IMR-90 (cell line): ENCODE data around the gene PRKAG3. TPM values are rescaled to one million over a fixed set of nuclear protein-coding genes. Genes with fewer than 3 reads are reported as not detected.

Source experiments
- ATAC-seq: fragments of 200-7000 bp; cut with Tn5 transposase; 2 replicates; pipeline ENCODE4 v1.9.1; 2020; ENCODE audit warnings: low read depth, mild to moderate bottlenecking, moderate library complexity
- BruUV-seq: library from RNA; stranded (reverse); fragments of 400-500 nt; replicated peaks from 2 replicates; lab custom pipeline; 2021; lab: Mats Ljungman, UMichigan
- CTCF ChIA-PET: fragments of 300-600 bp; formaldehyde crosslinking; extraction: SDS; loops from one replicate; lab custom pipeline; 2021; ENCODE audit warnings: antibody characterized with exemption; lab: Yijun Ruan, JAX
- POLR2A ChIA-PET: fragments of 300-600 bp; sonication (Branson Sonifier 250); formaldehyde crosslinking; loops from one replicate; lab custom pipeline; 2022; ENCODE audit warnings: antibody characterized with exemption; ENCODE audit not compliant: unreplicated experiment; lab: Charles Lee
- DNase-seq: peaks from one replicate; pipeline ENCODE4 v3.0.0; 2013
- H2AFZ ChIP-seq: replicated peaks from 2 replicates; pipeline ENCODE3; 2013; ENCODE audit warnings: low read length, mild to moderate bottlenecking; ENCODE audit not compliant: poor library complexity
- H2AK5ac ChIP-seq: 2 replicates; pipeline ENCODE4 v1.6.1; 2013; ENCODE audit warnings: low read depth, low read length, inconsistent platforms
- H2AK9ac ChIP-seq: replicated peaks from 2 replicates; pipeline ENCODE3; 2013; ENCODE audit warnings: mild to moderate bottlenecking, low read depth, low read length, moderate library complexity; ENCODE audit not compliant: poor library complexity
- H2BK120ac ChIP-seq: 2 replicates; pipeline ENCODE4 v1.6.1; 2013; ENCODE audit warnings: low read depth, low read length, inconsistent platforms
- H2BK15ac ChIP-seq: 3 replicates; pipeline ENCODE4 v1.6.1; 2013; ENCODE audit warnings: low read depth, low read length, inconsistent platforms
- H2BK20ac ChIP-seq: 2 replicates; pipeline ENCODE4 v1.6.1; 2013; ENCODE audit warnings: low read depth, mild to moderate bottlenecking, inconsistent platforms, low read length, moderate library complexity
- H2BK5ac ChIP-seq: 2 replicates; pipeline ENCODE4 v1.6.1; 2013; ENCODE audit warnings: mild to moderate bottlenecking, low read depth, low read length, inconsistent platforms; ENCODE audit not compliant: poor library complexity, severe bottlenecking
- H3K14ac ChIP-seq: replicated peaks from 2 replicates; pipeline ENCODE4 v1.6.1; 2013; ENCODE audit warnings: low read depth, low read length, inconsistent platforms
- H3K18ac ChIP-seq: 2 replicates; pipeline ENCODE4 v1.6.1; 2013; ENCODE audit warnings: low read depth, low read length, control low read depth
- H3K23ac ChIP-seq: 2 replicates; pipeline ENCODE4 v1.6.1; 2013; ENCODE audit warnings: low read depth, low read length, inconsistent platforms
- H3K27ac ChIP-seq: 2 replicates; pipeline ENCODE4 v1.5.1; 2013; ENCODE audit warnings: mild to moderate bottlenecking, control low read depth, low read length; ENCODE audit not compliant: insufficient read depth
- H3K27me3 ChIP-seq: 2 replicates; pipeline ENCODE4 v1.6.1; 2013; ENCODE audit warnings: low read length; ENCODE audit not compliant: control insufficient read depth, insufficient read depth
- H3K36me3 ChIP-seq: 2 replicates; pipeline ENCODE4 v1.6.1; 2013; ENCODE audit warnings: low read length, mixed read lengths; ENCODE audit not compliant: control insufficient read depth, insufficient read depth
- H3K4ac ChIP-seq: 2 replicates; pipeline ENCODE4 v1.6.1; 2013; ENCODE audit warnings: low read depth, low read length, inconsistent platforms
- H3K4me1 ChIP-seq: 2 replicates; pipeline ENCODE4 v1.6.1; 2013; ENCODE audit warnings: low read length, mixed read lengths; ENCODE audit not compliant: control insufficient read depth, insufficient read depth
- H3K4me2 ChIP-seq: 2 replicates; pipeline ENCODE4 v1.6.1; 2013; ENCODE audit warnings: low read depth, mild to moderate bottlenecking, control low read depth, low read length, moderate library complexity
- H3K4me3 ChIP-seq: 2 replicates; pipeline ENCODE4 v1.5.1; 2013; ENCODE audit warnings: low read depth, mild to moderate bottlenecking, control low read depth, low read length, moderate library complexity; ENCODE audit not compliant: insufficient read depth
- H3K56ac ChIP-seq: 2 replicates; pipeline ENCODE4 v1.6.1; 2013; ENCODE audit warnings: low read length, inconsistent platforms; ENCODE audit not compliant: insufficient read depth; ENCODE audit errors: extremely low read depth
- H3K79me1 ChIP-seq, 2 experiments: 2 replicates each; pipeline ENCODE4 v1.6.1; 2013; ENCODE audit warnings: low read length in 2 of 2, inconsistent platforms in 1 of 2, low read depth in 1 of 2
- H3K9ac ChIP-seq: 2 replicates; pipeline ENCODE4 v1.6.1; 2013; ENCODE audit warnings: low read depth, low read length, control low read depth
- H3K9me1 ChIP-seq: 2 replicates; pipeline ENCODE4 v1.6.1; 2013; ENCODE audit warnings: low read length, inconsistent platforms; ENCODE audit not compliant: insufficient read depth
- H3K9me3 ChIP-seq: 2 replicates; pipeline ENCODE4 v1.6.1; 2013; ENCODE audit warnings: low read length; ENCODE audit not compliant: control insufficient read depth, insufficient read depth
- H4K20me1 ChIP-seq: 2 replicates; pipeline ENCODE4 v1.6.1; 2013; ENCODE audit warnings: low read length, inconsistent platforms; ENCODE audit not compliant: insufficient read depth
- H4K5ac ChIP-seq: 2 replicates; pipeline ENCODE4 v1.6.1; 2013; ENCODE audit warnings: mild to moderate bottlenecking, low read depth, low read length, control low read depth
- H4K8ac ChIP-seq, 2 experiments: 2 replicates each; pipeline ENCODE4 v1.6.1; 2013; ENCODE audit warnings: low read depth in 2 of 2, low read length in 2 of 2, control low read depth in 1 of 2, inconsistent platforms in 1 of 2
- H4K91ac ChIP-seq: 2 replicates; pipeline ENCODE4 v1.6.1; 2013; ENCODE audit warnings: low read depth, low read length, inconsistent platforms; ENCODE audit not compliant: insufficient read depth
- BHLHE40 ChIP-seq: fragments of 150-350 bp; IDR thresholded peaks from 2 replicates; pipeline ENCODE4 v1.6.1; 2016; ENCODE audit warnings: mild to moderate bottlenecking, low read depth, low read length
- CEBPB ChIP-seq: IDR thresholded peaks from 2 replicates; pipeline ENCODE4 v1.6.1; 2012; ENCODE audit warnings: low read depth, low read length, improper control_type of control experiment
- FOS ChIP-seq: fragments of 150-350 bp; IDR thresholded peaks from 2 replicates; pipeline ENCODE4 v1.6.1; 2016; ENCODE audit warnings: low read depth, low read length
- MAZ ChIP-seq: IDR thresholded peaks from 2 replicates; pipeline ENCODE4 v1.6.1; 2012; ENCODE audit warnings: low read depth, mild to moderate bottlenecking, low read length, improper control_type of control experiment, moderate library complexity, borderline replicate concordance
- RAD21 ChIP-seq: IDR thresholded peaks from 2 replicates; pipeline ENCODE4 v1.6.1; 2012; ENCODE audit warnings: low read length, improper control_type of control experiment
- RCOR1 ChIP-seq: IDR thresholded peaks from 2 replicates; pipeline ENCODE4 v1.6.1; 2012; ENCODE audit warnings: mild to moderate bottlenecking, low read length, improper control_type of control experiment; ENCODE audit not compliant: insufficient replicate concordance
- RFX5 ChIP-seq: IDR thresholded peaks from 2 replicates; pipeline ENCODE4 v1.8.0; 2012; ENCODE audit warnings: low read depth, mild to moderate bottlenecking, low read length, moderate library complexity
- SMC3 ChIP-seq: fragments of 150-350 bp; IDR thresholded peaks from 2 replicates; pipeline ENCODE4 v1.6.1; 2016; ENCODE audit warnings: low read depth, mild to moderate bottlenecking, antibody characterized with exemption, low read length, moderate library complexity
- WGBS, 2 experiments: methylation state at CpG; one replicate each; pipeline versions ENCODE4 v1.1.5 to v1.1.7; 2013; ENCODE audit warnings: missing lambda C conversion rate in 2 of 2; ENCODE audit not compliant: insufficient read length in 1 of 2; ENCODE audit errors: extremely low coverage in 2 of 2; 5-methylcytosine and 5-hydroxymethylcytosine counted together
- dilution Hi-C: fragments of 300-500 bp; cut with HindIII; formaldehyde crosslinking; loops from one replicate; pipeline ENCODE4 v1.14.3; 2018; ENCODE audit warnings: low sequenced_read_pairs; ENCODE audit not compliant: unreplicated experiment
- in situ Hi-C: fragments of 300-500 bp; cut with MboI; formaldehyde crosslinking; loops from 3 replicates; pipeline ENCODE4 v1.14.3; 2019; ENCODE audit warnings: low sequenced_read_pairs, inconsistent platforms, mixed read lengths
- intact Hi-C: fragments of 100-400 bp; cut with micrococcal nuclease; formaldehyde crosslinking; loops from 2 replicates; pipeline ENCODE4 v1.10.0; 2022
- polyA plus RNA-seq, 3 experiments: library from polyadenylated mRNA; depleted of rRNA; stranded (reverse); fragments of >200 nt; gene quantifications; 2 replicates each; pipeline ENCODE4 v1.2.3, GENCODE V29; 2012; ENCODE audit warnings: low replicate concordance in 1 of 3
- total RNA-seq: library from RNA; depleted of rRNA; stranded (reverse); fragments of >200 nt; gene quantifications from 2 replicates; pipeline ENCODE4 v1.2.3, GENCODE V29; 2012

PRKAG3 gene
- total and polyA plus RNA-seq, 2 of the 4 experiments (the other 2 are of a cell fraction) = not detected

- BruUV-seq = no TSS peak
- dilution Hi-C loops = no loop called here
Observed at GRCh38 chr2:218799990-218800389, 31.6 kb downstream of the PRKAG3 start.

More at GRCh38 chr2:218799990-218800389, 31.6 kb downstream of the PRKAG3 start:
- in situ Hi-C loops = no loop called here
- Histone ChIP-seq H4K20me1 (no peaks in the 10 kb centered on the region), H2BK15ac (no peak overlapping the region), H3K23ac (no peak overlapping the region), H3K9ac (no peak overlapping the region), H4K5ac (no peak overlapping the region), H4K91ac (no peak overlapping the region), H3K79me1 (no peaks in the 10 kb centered on the region), H2BK20ac (no peak overlapping the region), H3K4me1 (no peaks in the 10 kb centered on the region), H2AFZ (no peak overlapping the region), H3K27me3 (no peaks in the 10 kb centered on the region; the same call in none of the 2 replicates), H3K27ac (no peak overlapping the region), H3K4ac (no peak overlapping the region), H3K4me3 (no peak overlapping the region), H3K9me1 (no peaks in the 10 kb centered on the region), H2BK5ac (no peak overlapping the region), H3K14ac (no peak overlapping the region), H2AK9ac (no peak overlapping the region), H3K36me3 (no peaks in the 10 kb centered on the region), H2BK120ac (no peak overlapping the region), H3K9me3 (no peaks in the 10 kb centered on the region), H2AK5ac (no peak overlapping the region; the same call in 1 of the 2 replicates), H3K18ac (no peak overlapping the region), H3K56ac (no peak overlapping the region), H4K8ac (no peak overlapping the region), H3K4me2 (no peak overlapping the region)
- TF ChIP-seq SMC3 = no peak
- TF ChIP-seq CEBPB = no peak
- TF ChIP-seq RCOR1 = no peak
- no peak for TF ChIP-seq MAZ
- TF ChIP-seq RFX5 = no peak
- no peak for TF ChIP-seq FOS
- no peak for TF ChIP-seq BHLHE40
- TF ChIP-seq RAD21 = no peak
- ChIA-PET CTCF (no interaction called here), POLR2A (no interaction called here)
- WGBS, 2 experiments = 9% methylated on average over 3 of the region's 6 CpGs; no CpG with 5 or more reads in 1 of the 2 experiments
- DNase-seq = no peak
- ATAC-seq = no peak
- intact Hi-C loops = no loop called here
